Pancreas (tissue), 10 donors: ENCODE results near the gene AACS. TPM values are rescaled to one million over a fixed set of nuclear protein-coding genes. Genes with fewer than 3 reads are reported as not detected.
A peak's percentile ranks its signal among the peaks of the same experiment; 100 is the strongest.
"Not testable (repeated sequence)": the region's sequence is repeated elsewhere in the genome, so short reads cannot be mapped to it uniquely, and the experiment has no call there.

Experiments
- ATAC-seq, 4 donors: fragments of 200-7000 bp; cut with Tn5 transposase; one replicate each; pipeline versions ENCODE4 v1.8.0 to v1.9.1; 2020; ENCODE audit warnings: mild to moderate bottlenecking in 4 of 4, moderate library complexity in 4 of 4
- DNase-seq, 6 donors: peaks; one replicate each; pipeline ENCODE4 v3.0.0-alpha.2; 2020
- FAIRE-seq: peaks from 2 replicates; lab custom pipeline; 2012; peaks lifted over from hg19 to GRCh38; lab: Jason Lieb, UNC
- H3K27ac ChIP-seq, 4 donors: fragments of 200-600 bp; sonication (generic); 1 replicate in 3 of 4; 2 replicates in 1 of 4; pipeline versions ENCODE4 v1.5.0 to v1.8.0; 2020
- H3K27me3 ChIP-seq, 4 donors: fragments of 200-600 bp; one replicate each; pipeline ENCODE4 v1.8.0; 2021
- H3K36me3 ChIP-seq, 3 donors: fragments of 200-600 bp; sonication (generic) in 1 of 3; one replicate each; pipeline versions ENCODE4 v1.5.0 to v1.8.0; 2020 to 2021
- H3K4me1 ChIP-seq, 3 donors: fragments of 200-600 bp; one replicate each; pipeline ENCODE4 v1.8.0; 2021
- H3K4me3 ChIP-seq, 4 donors: fragments of 200-600 bp; sonication (generic) in 2 of 4; one replicate each; pipeline versions ENCODE4 v1.5.0 to v1.8.0; 2020 to 2021
- H3K9me3 ChIP-seq, 4 donors: fragments of 200-600 bp; one replicate each; pipeline ENCODE4 v1.8.0; 2021
- CTCF ChIP-seq, 4 donors: fragments of 200-600 bp; sonication (generic) in 3 of 4; IDR thresholded peaks; one replicate each; pipeline versions ENCODE4 v1.5.0 to v1.8.0; 2021; ENCODE audit warnings: antibody characterized with exemption in 4 of 4
- WGBS, 2 donors: extraction: QIAGEN DNeasy Blood & Tissue Kit; methylation state at CpG; one replicate each; pipeline ENCODE4 v1.1.7; 2013; 5-methylcytosine and 5-hydroxymethylcytosine counted together
- intact Hi-C, 3 donors: fragments of 100-400 bp; cut with DNase I; formaldehyde crosslinking; loops; one replicate each; pipeline versions ENCODE4 v1.11.1 to v1.14.2; 2022
- polyA plus RNA-seq, 2 donors: library from polyadenylated mRNA; stranded (reverse); fragments of 200-250 nt; gene quantifications; one replicate each; pipeline ENCODE4 v1.2.3, GENCODE V29; 2013
- total RNA-seq, 6 donors: library from RNA; stranded (reverse); fragmentation: NEBNext Ultra II Directional in 4 of 6; extraction: Animal tissue kit (Norgen Biotek cat#: 25700) in 4 of 6; gene quantifications; one replicate each; pipeline versions ENCODE4 v1.2.1 to v1.2.4, GENCODE V29; 2021 to 2023
- donor health status: healthy with polysubstance abuse.
- donor health status: DM: no; HTN: no; CAD: no; lungs with moderate emphysema.
- donor health status: DM: no; HTN: no; CAD: no.
- donor health status: control.
- donor health status: control.
- donor health status: Bipolar disorder and iron deficiency.
- donor health status: DM: yes; HTN: yes; CAD: no.
- donor health status: DM: no; HTN: no; CAD: no.
- donor health status: DM: no; HTN: no; CAD: no.
- donor health status: DM: yes; HTN: yes; CAD: no.

AACS gene
- total and polyA plus RNA-seq, 8 donors = 11.0 to 21.4 (median 15.5) TPM

- Histone ChIP-seq H3K36me3 (peaks cover 0 to 5% (median 0%) of the 10 kb centered on the region in 3 donors), H3K9me3 (no peaks in the 10 kb centered on the region), H3K4me3 (no peak overlapping the region), H3K27me3 (no peaks in the 10 kb centered on the region), H3K27ac (no peak overlapping the region), H3K4me1 (no peaks in the 10 kb centered on the region)
- FAIRE-seq = no peak
- TF ChIP-seq CTCF (IDR thresholded peaks at IDR 0.05) = no peak
- intact Hi-C loops = no loop called here
- 82 to 85% methylated on average over 21 to 22 of the region's 22 CpGs for WGBS, 2 donors
- DNase-seq = peak in 1 of 6 donors; percentile 32
- no peak for ATAC-seq
Measured at GRCh38 chr12:125140279-125141209, 75.3 kb downstream of the AACS start.

- not testable (repeated sequence) for FAIRE-seq
Measured at GRCh38 chr12:125141210-125141573, 76.0 kb downstream of the AACS start.

GRCh38 chr12:125142601-125143000 is 77.4 kb downstream of the AACS start:
- DNase-seq = no peak
- no peak for FAIRE-seq
- H3K4me3 ChIP-seq = no peak overlapping the region
- no peak for TF ChIP-seq CTCF (IDR thresholded peaks at IDR 0.05)
- no peak for ATAC-seq
- no peaks in the 10 kb centered on the region for H3K36me3 ChIP-seq
- no peaks in the 10 kb centered on the region for H3K9me3 ChIP-seq
- 86 to 87% methylated on average over 9 of the region's 9 CpGs for WGBS, 2 donors
- H3K27me3 ChIP-seq = no peaks in the 10 kb centered on the region
- no peaks in the 10 kb centered on the region for H3K4me1 ChIP-seq
- intact Hi-C loops = no loop called here
- no peak overlapping the region for H3K27ac ChIP-seq

More at GRCh38 chr12:125141210-125141573, 76.0 kb downstream of the AACS start:
- H3K36me3 ChIP-seq, H3K27ac ChIP-seq, intact Hi-C loops, ATAC-seq, H3K4me1 ChIP-seq, H3K9me3 ChIP-seq, H3K4me3 ChIP-seq, DNase-seq, H3K27me3 ChIP-seq: not testable (repeated sequence)
- WGBS, 2 donors = 92 to 93% methylated on average over 11 of the region's 11 CpGs

GRCh38 chr12:125143491-125143890 is 78.3 kb downstream of the AACS start:
- FAIRE-seq (no peak), ATAC-seq (peak in 1 of 4 donors; percentile 14), DNase-seq (no peak)
- intact Hi-C loops = no loop called here
- H3K27me3 ChIP-seq = no peaks in the 10 kb centered on the region
- no peak overlapping the region for H3K4me3 ChIP-seq
- WGBS, 2 donors = 57 to 60% methylated on average over 9 of the region's 9 CpGs
- no peak for TF ChIP-seq CTCF (IDR thresholded peaks at IDR 0.05)
- H3K9me3 ChIP-seq = no peaks in the 10 kb centered on the region
- no peaks in the 10 kb centered on the region for H3K4me1 ChIP-seq
- H3K36me3 ChIP-seq = no peaks in the 10 kb centered on the region
- no peak overlapping the region for H3K27ac ChIP-seq

- FAIRE-seq = no peak
Measured at GRCh38 chr12:125145196-125145595, 80.0 kb downstream of the AACS start.

More at GRCh38 chr12:125145196-125145595, 80.0 kb downstream of the AACS start:
- H3K4me1 ChIP-seq = no peaks in the 10 kb centered on the region
- WGBS, 2 donors = 82% methylated on average over 12 of the region's 12 CpGs
- H3K4me3 ChIP-seq = no peak overlapping the region
- no peak for TF ChIP-seq CTCF (IDR thresholded peaks at IDR 0.05)
- intact Hi-C loops = no loop called here
- H3K27me3 ChIP-seq = no peaks in the 10 kb centered on the region
- ATAC-seq = peak in 1 of 4 donors; percentile 9
- H3K27ac ChIP-seq = no peak overlapping the region
- H3K36me3 ChIP-seq = no peaks in the 10 kb centered on the region
- DNase-seq = no peak
- no peaks in the 10 kb centered on the region for H3K9me3 ChIP-seq
